Stomach (tissue), 4 donors: ENCODE results near the gene HDAC2.

Experiments
- EP300 ChIP-seq: sonication (generic); formaldehyde crosslinking; IDR thresholded peaks from one replicate; pipeline ENCODE4 v1.6.1; 2017; ENCODE audit warnings: antibody characterized with exemption
- POLR2A ChIP-seq, 4 donors: fragments of 450-650 bp; IDR thresholded peaks; one replicate each; pipeline ENCODE4 v1.6.1; 2016; ENCODE audit warnings: antibody characterized with exemption in 4 of 4, control low read depth in 2 of 4, mild to moderate bottlenecking in 1 of 4, moderate library complexity in 1 of 4
- POLR2AphosphoS5 ChIP-seq, 3 donors: sonication (generic); formaldehyde crosslinking; IDR thresholded peaks; one replicate each; pipeline ENCODE4 v1.6.1; 2016; ENCODE audit warnings: antibody characterized with exemption in 3 of 3
- TF ChIP-seq, protein P1 (sequence below), 7 experiments: fragments of 450-650 bp in 4 of 7; fragments of 200-600 bp in 3 of 7; sonication (generic) in 3 of 7; IDR thresholded peaks; one replicate each; pipeline ENCODE4 v1.5.1; 2016 to 2019; ENCODE audit warnings: antibody characterized with exemption in 7 of 7, control low read depth in 2 of 7, mild to moderate bottlenecking in 1 of 7

DNA sequence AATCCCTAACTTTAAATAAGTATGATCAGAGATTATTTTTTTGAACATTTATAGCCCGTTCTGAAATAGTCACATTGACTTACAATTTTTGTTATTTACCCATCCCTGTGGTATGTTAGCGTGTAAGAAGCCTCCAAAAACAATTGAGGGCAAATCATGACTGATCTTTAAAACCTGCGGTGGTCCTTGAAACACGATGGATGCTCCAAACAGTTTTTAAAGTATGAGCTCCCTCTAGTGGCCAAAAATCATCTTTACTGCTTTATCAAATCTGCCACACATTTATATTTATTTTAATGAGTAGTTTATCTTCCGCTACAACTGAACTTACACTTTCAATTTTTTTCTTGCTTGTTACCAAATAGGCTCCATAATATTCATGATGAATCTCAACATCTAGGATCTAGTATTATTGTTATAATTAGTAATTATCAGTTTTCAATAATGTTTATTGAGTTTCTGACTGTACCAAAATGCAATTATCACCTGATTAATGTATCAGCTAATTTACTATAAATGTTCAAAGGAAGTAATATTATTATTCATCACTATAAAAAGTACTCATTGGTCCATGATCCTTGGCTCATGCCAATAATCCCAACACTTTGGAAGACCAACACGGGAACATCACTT is 61.6 kb downstream of the HDAC2 start:
- TF ChIP-seq, protein P1, sequence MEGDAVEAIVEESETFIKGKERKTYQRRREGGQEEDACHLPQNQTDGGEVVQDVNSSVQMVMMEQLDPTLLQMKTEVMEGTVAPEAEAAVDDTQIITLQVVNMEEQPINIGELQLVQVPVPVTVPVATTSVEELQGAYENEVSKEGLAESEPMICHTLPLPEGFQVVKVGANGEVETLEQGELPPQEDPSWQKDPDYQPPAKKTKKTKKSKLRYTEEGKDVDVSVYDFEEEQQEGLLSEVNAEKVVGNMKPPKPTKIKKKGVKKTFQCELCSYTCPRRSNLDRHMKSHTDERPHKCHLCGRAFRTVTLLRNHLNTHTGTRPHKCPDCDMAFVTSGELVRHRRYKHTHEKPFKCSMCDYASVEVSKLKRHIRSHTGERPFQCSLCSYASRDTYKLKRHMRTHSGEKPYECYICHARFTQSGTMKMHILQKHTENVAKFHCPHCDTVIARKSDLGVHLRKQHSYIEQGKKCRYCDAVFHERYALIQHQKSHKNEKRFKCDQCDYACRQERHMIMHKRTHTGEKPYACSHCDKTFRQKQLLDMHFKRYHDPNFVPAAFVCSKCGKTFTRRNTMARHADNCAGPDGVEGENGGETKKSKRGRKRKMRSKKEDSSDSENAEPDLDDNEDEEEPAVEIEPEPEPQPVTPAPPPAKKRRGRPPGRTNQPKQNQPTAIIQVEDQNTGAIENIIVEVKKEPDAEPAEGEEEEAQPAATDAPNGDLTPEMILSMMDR (IDR thresholded peaks at IDR 0.05): peak in 5 of 7 experiments; percentile 51 to 84 (median 53)
- no peak for TF ChIP-seq POLR2A (IDR thresholded peaks at IDR 0.05)
- TF ChIP-seq EP300: no peak
- TF ChIP-seq POLR2AphosphoS5 (IDR thresholded peaks at IDR 0.05): no peak
